NCI-H460 (cell line): ENCODE results near the gene CFAP141. TPM values are rescaled to one million over a fixed set of nuclear protein-coding genes. Genes with fewer than 3 reads are reported as not detected.

ENCODE experiments used
- DNase-seq: peaks from one replicate; pipeline ENCODE4 v3.0.0-alpha.2; 2016; ENCODE audit warnings: low read depth; ENCODE audit errors: extremely low read depth
- small RNA-seq, 2 experiments: library from RNA; depleted of rRNA; stranded (forward); fragments of <200 nt; gene quantifications; one replicate each; pipeline ENCODE3, GENCODE V24; 2014
- total RNA-seq: library from RNA; depleted of rRNA; stranded (reverse); fragments of >200 nt; shearing (Covaris generic); gene quantifications from 2 replicates; pipeline ENCODE4 v1.2.3, GENCODE V29; 2014; rRNA removed

CFAP141 gene
- total RNA-seq, 1 experiment from 2014 or later: not detected

GRCh38 chr1:154176337-154176736, 29.8 kb downstream of the CFAP141 start:
- DNase-seq: no peak

- no peak for DNase-seq
These were observed 31.5 kb downstream of the CFAP141 start for GRCh38 chr1:154174654-154175053.

GRCh38 chr1:154171880-154172279, 34.3 kb downstream of the CFAP141 start:
- DNase-seq: no peak

- DNase-seq: no peak
These were observed 34.9 kb downstream of the CFAP141 start for GRCh38 chr1:154171223-154171583.

GRCh38 chr1:154170547-154171222, 35.4 kb downstream of the CFAP141 start:
- DNase-seq: no peak

- DNase-seq: no peak
These were observed 38.7 kb downstream of the CFAP141 start for GRCh38 chr1:154167461-154167860.

GRCh38 chr1:154166207-154166606, 39.9 kb downstream of the CFAP141 start:
- DNase-seq: no peak

GRCh38 chr1:154159554-154159953, 46.6 kb downstream of the CFAP141 start:
- DNase-seq: no peak

- DNase-seq: no peak
These were observed 47.6 kb downstream of the CFAP141 start for GRCh38 chr1:154158307-154159125.

GRCh38 chr1:154157520-154158306, 48.4 kb downstream of the CFAP141 start:
- no peak for DNase-seq

GRCh38 chr1:154155251-154155650, 50.9 kb downstream of the CFAP141 start:
- no peak for DNase-seq

- DNase-seq: no peak
These were observed 51.5 kb downstream of the CFAP141 start, which contains the start of gene NUP210L for GRCh38 chr1:154154534-154155191. NUP210L (minus strand) TSS chr1:154155073.

GRCh38 chr1:154154053-154154452, 52.1 kb downstream of the CFAP141 start:
- DNase-seq: no peak

GRCh38 chr1:154151311-154151710, 54.8 kb downstream of the CFAP141 start:
- no peak for DNase-seq

Small RNAs within 50 kb of the gene (small RNA-seq; reads per million reads assigned to genes)
- 0 to 0.12 reads per million in 2 experiments for gene MIR190B

Other genes with a start within 250 kb of the CFAP141 start
- 17.0 and 18.2 TPM in 2 replicates for gene CRTC2, start 247.7 kb downstream of the CFAP141 start, total RNA-seq
- 123 and 133 TPM in 2 replicates for gene SLC39A1, start 242.8 kb downstream of the CFAP141 start, total RNA-seq
- gene CREB3L4, start 238.4 kb downstream of the CFAP141 start, total RNA-seq: 12.6 and 16.1 TPM in 2 replicates
- 357 and 419 TPM in 2 replicates for gene JTB, start 228.7 kb downstream of the CFAP141 start, total RNA-seq
- 34.8 and 34.9 TPM in 2 replicates for gene RAB13, start 220.0 kb downstream of the CFAP141 start, total RNA-seq
- gene RPS27, start 215.6 kb downstream of the CFAP141 start, total RNA-seq: 6,275 and 6,817 TPM in 2 replicates
- 0.02 TPM in 1 of 2 replicates, not detected in the other for gene NUP210L, start 51.3 kb downstream of the CFAP141 start, total RNA-seq
- gene TPM3, start 14.2 kb downstream of the CFAP141 start, total RNA-seq: 476 and 501 TPM in 2 replicates
- gene UBAP2L, start 14.6 kb upstream of the CFAP141 start, total RNA-seq: 80.7 and 95.5 TPM in 2 replicates
- 392 and 427 TPM in 2 replicates for gene HAX1, start 66.3 kb upstream of the CFAP141 start, total RNA-seq
- not detected in 2 replicates for gene AQP10, start 114.8 kb upstream of the CFAP141 start, total RNA-seq
- 14.5 and 16.8 TPM in 2 replicates for gene ATP8B2, start 119.2 kb upstream of the CFAP141 start, total RNA-seq
- 4.9 and 7.6 TPM in 2 replicates for gene IL6R, start 199.0 kb upstream of the CFAP141 start, total RNA-seq